Fibroblast of mammary gland (primary cell): ENCODE measurements around the gene LMTK3.

Experiments used
- DNase-seq: peaks from one replicate; pipeline ENCODE4 v3.0.0-alpha.2; 2010; ENCODE audit warnings: low read depth
- H3K4me3 ChIP-seq: 2 replicates; pipeline ENCODE4 v1.5.1; 2011; ENCODE audit warnings: low read depth, mild to moderate bottlenecking, low read length, moderate library complexity; ENCODE audit not compliant: control insufficient read depth
- CTCF ChIP-seq: conservative IDR thresholded peaks from 2 replicates; pipeline ENCODE4 v1.5.1; 2011; ENCODE audit warnings: low read depth, low read length, inconsistent platforms; ENCODE audit not compliant: control insufficient read depth, insufficient read depth

The LMTK3 gene

GRCh38 chr19:48468772-48469288 lies 42.8 kb downstream of the LMTK3 start:
- peak; percentile 100 for DNase-seq
- no peak for TF ChIP-seq CTCF
- H3K4me3 ChIP-seq = peak overlapping the region; percentile 82

- TF ChIP-seq CTCF = no peak
- DNase-seq = peak; percentile 85
- no peak overlapping the region for H3K4me3 ChIP-seq
Measured at GRCh38 chr19:48466561-48467325, 44.9 kb downstream of the LMTK3 start.

- no peak for TF ChIP-seq CTCF
- no peak for DNase-seq
- no peak overlapping the region for H3K4me3 ChIP-seq
Measured at GRCh38 chr19:48465215-48465614, 46.4 kb downstream of the LMTK3 start.

- H3K4me3 ChIP-seq = no peak overlapping the region
- no peak for TF ChIP-seq CTCF
- no peak for DNase-seq
Measured at GRCh38 chr19:48461982-48462655, 49.5 kb downstream of the LMTK3 start.

- DNase-seq = no peak
- no peak overlapping the region for H3K4me3 ChIP-seq
- no peak for TF ChIP-seq CTCF
Measured at GRCh38 chr19:48461651-48461981, 50.0 kb downstream of the LMTK3 start.

DNA sequence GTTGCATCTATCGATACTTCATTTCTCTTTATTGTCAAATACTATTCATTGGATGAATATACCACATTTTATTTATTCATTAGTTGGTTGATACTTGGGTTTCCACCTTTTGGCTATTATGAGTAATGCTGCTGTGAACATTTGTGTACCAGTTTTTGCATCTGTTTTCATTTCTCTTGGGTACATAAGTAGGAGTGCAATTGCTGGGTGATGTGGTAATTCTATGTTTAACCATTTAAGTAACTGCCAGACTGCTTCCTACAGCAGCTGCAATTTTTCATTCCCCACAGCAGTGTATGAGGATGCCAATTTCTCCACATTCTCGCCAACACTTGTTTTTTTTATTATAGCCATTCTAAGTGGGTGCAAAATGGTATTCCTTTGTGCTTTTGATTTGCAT lies 53.6 kb downstream of the LMTK3 start:
- no peak for TF ChIP-seq CTCF
- DNase-seq = peak; percentile 70
- H3K4me3 ChIP-seq = no peak overlapping the region
